H9 (cell line): ENCODE measurements around the gene FAM120A. TPM values are rescaled to one million over a fixed set of nuclear protein-coding genes. Genes with fewer than 3 reads are reported as not detected.

Source experiments
- DNase-seq: peaks from one replicate; pipeline ENCODE4 v3.0.0-alpha.2; 2017
- H2AFZ ChIP-seq: one replicate; pipeline ENCODE4 v1.6.1; 2013; ENCODE audit warnings: mild to moderate bottlenecking, low read length, control low read depth, moderate library complexity
- H2AK5ac ChIP-seq: 2 replicates; pipeline ENCODE4 v1.6.1; 2013; ENCODE audit warnings: low read length, control low read depth, mixed read lengths; ENCODE audit not compliant: insufficient read length
- H2BK120ac ChIP-seq: one replicate; pipeline ENCODE4 v1.6.1; 2013; ENCODE audit warnings: low read depth, mild to moderate bottlenecking, low read length, control low read depth, inconsistent platforms; ENCODE audit not compliant: poor library complexity, severe bottlenecking
- H2BK12ac ChIP-seq: 2 replicates; pipeline ENCODE4 v1.6.1; 2013; ENCODE audit warnings: low read length, control low read depth, mixed read lengths, low read depth; ENCODE audit not compliant: insufficient read length
- H2BK15ac ChIP-seq: 2 replicates; pipeline ENCODE4 v1.6.1; 2013; ENCODE audit warnings: low read depth, low read length, control low read depth
- H2BK20ac ChIP-seq: one replicate; pipeline ENCODE4 v1.6.1; 2013; ENCODE audit warnings: low read depth, mild to moderate bottlenecking, low read length, control low read depth, inconsistent platforms; ENCODE audit not compliant: poor library complexity, severe bottlenecking
- H2BK5ac ChIP-seq: 2 replicates; pipeline ENCODE4 v1.6.1; 2013; ENCODE audit warnings: low read length, control low read depth, mixed read lengths; ENCODE audit not compliant: insufficient read length
- H3K14ac ChIP-seq: 2 replicates; pipeline ENCODE4 v1.6.1; 2013; ENCODE audit warnings: low read length, control low read depth; ENCODE audit not compliant: insufficient read depth
- H3K18ac ChIP-seq: 2 replicates; pipeline ENCODE4 v1.6.1; 2013; ENCODE audit warnings: low read depth, mild to moderate bottlenecking, mixed read lengths, low read length, control low read depth; ENCODE audit not compliant: insufficient read length
- H3K23ac ChIP-seq: 2 replicates; pipeline ENCODE4 v1.6.1; 2013; ENCODE audit warnings: low read length, control low read depth, mixed read lengths, low read depth; ENCODE audit not compliant: insufficient read length
- H3K23me2 ChIP-seq: 2 replicates; pipeline ENCODE4 v1.6.1; 2013; ENCODE audit warnings: low read depth, mild to moderate bottlenecking, mixed read lengths, low read length, control low read depth; ENCODE audit not compliant: insufficient read length, poor library complexity, severe bottlenecking
- H3K27ac ChIP-seq: 2 replicates; pipeline ENCODE4 v1.5.1; 2013; ENCODE audit warnings: low read length, control low read depth, mixed read lengths, low read depth; ENCODE audit not compliant: insufficient read length
- H3K27me3 ChIP-seq: 2 replicates; pipeline ENCODE4 v1.6.1; 2013; ENCODE audit warnings: low read length, control low read depth, inconsistent platforms; ENCODE audit not compliant: insufficient read depth
- H3K4ac ChIP-seq: 2 replicates; pipeline ENCODE4 v1.6.1; 2013; ENCODE audit warnings: low read depth, mild to moderate bottlenecking, control low read depth, inconsistent platforms, low read length, moderate library complexity
- H3K4me1 ChIP-seq: 2 replicates; pipeline ENCODE4 v1.6.1; 2013; ENCODE audit warnings: low read length, control low read depth, inconsistent platforms; ENCODE audit not compliant: insufficient read depth
- H3K4me2 ChIP-seq: 2 replicates; pipeline ENCODE4 v1.6.1; 2013; ENCODE audit warnings: low read length, control low read depth, mixed read lengths; ENCODE audit not compliant: insufficient read length, insufficient read depth
- H3K56ac ChIP-seq: 2 replicates; pipeline ENCODE4 v1.6.1; 2013; ENCODE audit warnings: low read depth, mild to moderate bottlenecking, mixed read lengths, low read length, control low read depth; ENCODE audit not compliant: insufficient read length
- H3K79me1 ChIP-seq: 2 replicates; pipeline ENCODE4 v1.6.1; 2013; ENCODE audit warnings: low read depth, mild to moderate bottlenecking, moderate library complexity, low read length, control low read depth, inconsistent platforms; ENCODE audit not compliant: insufficient read depth, poor library complexity, severe bottlenecking
- H3K79me2 ChIP-seq: 2 replicates; pipeline ENCODE4 v1.6.1; 2013; ENCODE audit warnings: low read length, control low read depth, inconsistent platforms; ENCODE audit not compliant: insufficient read depth
- H3K9ac ChIP-seq: 2 replicates; pipeline ENCODE4 v1.6.1; 2013; ENCODE audit warnings: low read length, control low read depth, mixed read lengths; ENCODE audit not compliant: insufficient read length; ENCODE audit errors: extremely low read depth
- H3K9me3 ChIP-seq: one replicate; pipeline ENCODE4 v1.6.1; 2013; ENCODE audit warnings: low read depth, low read length, inconsistent platforms; ENCODE audit not compliant: control insufficient read depth
- H3T11ph ChIP-seq: one replicate; pipeline ENCODE4 v1.6.1; 2013; ENCODE audit warnings: mild to moderate bottlenecking, low read length, control low read depth, inconsistent platforms
- H4K20me1 ChIP-seq: one replicate; pipeline ENCODE4 v1.6.1; 2013; ENCODE audit not compliant: control insufficient read depth, insufficient read length, insufficient read depth
- H4K5ac ChIP-seq: 2 replicates; pipeline ENCODE4 v1.6.1; 2013; ENCODE audit warnings: low read depth, mild to moderate bottlenecking, mixed read lengths, low read length, control low read depth; ENCODE audit not compliant: insufficient read length
- H4K8ac ChIP-seq: replicated peaks from 2 replicates; pipeline ENCODE4 v1.6.1; 2013; ENCODE audit warnings: low read length, control low read depth, mixed read lengths, low read depth; ENCODE audit not compliant: insufficient read length
- H4K91ac ChIP-seq: 2 replicates; pipeline ENCODE4 v1.6.1; 2013; ENCODE audit warnings: low read depth, mild to moderate bottlenecking, moderate library complexity, mixed read lengths, low read length, control low read depth; ENCODE audit not compliant: insufficient read length
- H3K27ac Mint-ChIP-seq, 3 experiments: 2 replicates in 2 of 3; 3 replicates in 1 of 3; pipeline ENCODE4 v1.8.0; 2020 to 2021; ENCODE audit warnings: mixed read lengths in 3 of 3, mild to moderate bottlenecking in 1 of 3, moderate library complexity in 1 of 3
- H3K27me3 Mint-ChIP-seq: 2 replicates; pipeline ENCODE4 v1.8.0; 2021; ENCODE audit warnings: low read depth, mild to moderate bottlenecking, moderate library complexity, mixed read lengths
- H3K36me3 Mint-ChIP-seq, 3 experiments: 2 replicates in 2 of 3; 3 replicates in 1 of 3; pipeline ENCODE4 v1.8.0; 2020 to 2021; ENCODE audit warnings: low read depth in 3 of 3, mixed read lengths in 3 of 3; ENCODE audit not compliant: insufficient read depth in 1 of 3
- H3K4me1 Mint-ChIP-seq, 2 experiments: 2 replicates each; pipeline ENCODE4 v1.8.0; 2020; ENCODE audit warnings: mixed read lengths in 2 of 2
- H3K4me3 Mint-ChIP-seq, 2 experiments: 2 replicates in 1 of 2; 3 replicates in 1 of 2; pipeline ENCODE4 v1.8.0; 2020 to 2021; ENCODE audit warnings: mild to moderate bottlenecking in 2 of 2, mixed read lengths in 2 of 2, moderate library complexity in 1 of 2
- H3K9me3 Mint-ChIP-seq, 2 experiments: 2 replicates in 1 of 2; 3 replicates in 1 of 2; pipeline ENCODE4 v1.8.0; 2020; ENCODE audit warnings: mild to moderate bottlenecking in 2 of 2, mixed read lengths in 2 of 2, moderate library complexity in 1 of 2
- WGBS: extraction: QIAGEN DNeasy Blood & Tissue Kit; methylation state at CpG from one replicate; pipeline ENCODE4 v1.1.7; 2013; ENCODE audit warnings: missing lambda C conversion rate, low lambda C conversion rate, mixed read lengths; ENCODE audit not compliant: insufficient read length; ENCODE audit errors: extremely low coverage; 5-methylcytosine and 5-hydroxymethylcytosine counted together
- total RNA-seq: library from RNA; stranded (reverse); gene quantifications from 2 replicates; pipeline ENCODE4 v1.2.1, GENCODE V29; 2021
- TF ChIP-seq, protein P1 (sequence below): fragments of 200-600 bp; sonication (generic); conservative IDR thresholded peaks from 3 replicates; pipeline ENCODE4 v1.8.0; 2021; ENCODE audit warnings: antibody characterized with exemption, mild to moderate bottlenecking

FAM120A gene
- total RNA-seq, 1 experiment from 2014 or later = 57.7 TPM

GRCh38 chr9:93582550-93582949 is 131.1 kb downstream of the FAM120A start:
- Histone ChIP-seq H3K4ac (no peak overlapping the region), H2BK5ac (no peak overlapping the region), H3K27ac (no peak overlapping the region), H3K56ac (no peak overlapping the region), H4K20me1 (no peaks in the 10 kb centered on the region), H3K9ac (no peak overlapping the region), H3K27me3 (no peaks in the 10 kb centered on the region), H4K5ac (no peak overlapping the region), H3K4me1 (peaks cover 4% of the 10 kb centered on the region; the same call in 1 of the 2 replicates), H4K8ac (no peak overlapping the region), H2BK20ac (no peak overlapping the region), H3K9me3 (no peaks in the 10 kb centered on the region), H2BK120ac (no peak overlapping the region), H2AFZ (no peak overlapping the region), H3K4me2 (no peak overlapping the region), H2BK12ac (no peak overlapping the region), H3K23ac (no peak overlapping the region), H3K79me2 (peaks cover 4% of the 10 kb centered on the region; the same call in 1 of the 2 replicates), H3K14ac (no peak overlapping the region), H2BK15ac (no peak overlapping the region), H3K79me1 (peaks cover 8% of the 10 kb centered on the region), H3K18ac (no peak overlapping the region), H4K91ac (no peak overlapping the region), H3T11ph (no peak overlapping the region), H2AK5ac (no peak overlapping the region), H3K23me2 (peaks cover under 1% of the 10 kb centered on the region)
- TF ChIP-seq, protein P1, sequence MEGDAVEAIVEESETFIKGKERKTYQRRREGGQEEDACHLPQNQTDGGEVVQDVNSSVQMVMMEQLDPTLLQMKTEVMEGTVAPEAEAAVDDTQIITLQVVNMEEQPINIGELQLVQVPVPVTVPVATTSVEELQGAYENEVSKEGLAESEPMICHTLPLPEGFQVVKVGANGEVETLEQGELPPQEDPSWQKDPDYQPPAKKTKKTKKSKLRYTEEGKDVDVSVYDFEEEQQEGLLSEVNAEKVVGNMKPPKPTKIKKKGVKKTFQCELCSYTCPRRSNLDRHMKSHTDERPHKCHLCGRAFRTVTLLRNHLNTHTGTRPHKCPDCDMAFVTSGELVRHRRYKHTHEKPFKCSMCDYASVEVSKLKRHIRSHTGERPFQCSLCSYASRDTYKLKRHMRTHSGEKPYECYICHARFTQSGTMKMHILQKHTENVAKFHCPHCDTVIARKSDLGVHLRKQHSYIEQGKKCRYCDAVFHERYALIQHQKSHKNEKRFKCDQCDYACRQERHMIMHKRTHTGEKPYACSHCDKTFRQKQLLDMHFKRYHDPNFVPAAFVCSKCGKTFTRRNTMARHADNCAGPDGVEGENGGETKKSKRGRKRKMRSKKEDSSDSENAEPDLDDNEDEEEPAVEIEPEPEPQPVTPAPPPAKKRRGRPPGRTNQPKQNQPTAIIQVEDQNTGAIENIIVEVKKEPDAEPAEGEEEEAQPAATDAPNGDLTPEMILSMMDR = no peak
- H3K27ac Mint-ChIP-seq = no peak overlapping the region
- peaks cover 2% of the 10 kb centered on the region for H3K27me3 Mint-ChIP-seq
- no peak for DNase-seq
- no CpG with 5 or more reads among the region's 3 CpGs for WGBS
- H3K9me3 Mint-ChIP-seq = 0 out of 5 replicates have a peak, but pooled peaks cover 0 to 5% of the 10 kb centered on the region in 2 experiments
- H3K36me3 Mint-ChIP-seq = no peaks in the 10 kb centered on the region; a peak in 2 of 7 replicates
- peaks cover 29 to 42% of the 10 kb centered on the region in 2 experiments for H3K4me1 Mint-ChIP-seq
- no peak overlapping the region for H3K4me3 Mint-ChIP-seq
